Measurements from ENCODE around the gene SYNJ1.
"Not testable (repeated sequence)": the region's sequence is repeated elsewhere in the genome, so short reads cannot be mapped to it uniquely, and the experiment has no call there.

The SYNJ1 gene

DNA sequence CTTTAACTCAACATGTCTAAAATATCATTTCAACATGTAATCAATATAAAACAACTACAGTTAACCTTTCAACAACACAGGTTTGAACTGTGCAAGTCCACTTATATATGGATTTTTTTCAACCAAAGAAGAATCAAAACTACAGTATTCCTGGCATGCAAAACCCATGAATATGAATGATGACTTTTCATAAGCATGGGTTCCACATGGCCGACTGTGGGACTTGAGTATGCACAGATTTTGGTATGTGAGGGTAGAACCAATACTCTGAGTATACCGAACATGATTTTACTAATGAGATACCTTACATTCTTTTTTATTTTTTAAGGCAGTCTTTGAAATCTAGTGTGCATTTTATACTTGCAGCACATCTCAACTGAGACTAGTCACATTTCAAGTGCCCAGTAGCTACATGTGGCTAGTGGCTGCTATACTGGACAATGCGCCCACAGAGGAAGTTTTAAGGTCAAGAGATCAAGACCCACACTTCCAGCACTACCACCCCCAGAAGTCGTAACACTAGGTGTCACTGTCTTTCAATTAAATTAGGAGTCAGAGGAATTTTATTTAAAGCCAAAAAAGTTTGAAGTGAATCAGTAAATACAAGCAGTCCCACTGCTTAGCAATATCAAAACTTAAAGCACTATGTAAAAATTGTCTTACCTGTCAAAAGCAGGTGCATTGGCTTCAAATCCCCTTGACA is 40.0 kb downstream of the SYNJ1 start:
- no peak for DNase-seq (ENCODE audit: low read depth)

- DNase-seq (ENCODE audit: low read depth), result no peak
Observed at GRCh38 chr21:32682696-32683474, 44.9 kb downstream of the SYNJ1 start.

DNA sequence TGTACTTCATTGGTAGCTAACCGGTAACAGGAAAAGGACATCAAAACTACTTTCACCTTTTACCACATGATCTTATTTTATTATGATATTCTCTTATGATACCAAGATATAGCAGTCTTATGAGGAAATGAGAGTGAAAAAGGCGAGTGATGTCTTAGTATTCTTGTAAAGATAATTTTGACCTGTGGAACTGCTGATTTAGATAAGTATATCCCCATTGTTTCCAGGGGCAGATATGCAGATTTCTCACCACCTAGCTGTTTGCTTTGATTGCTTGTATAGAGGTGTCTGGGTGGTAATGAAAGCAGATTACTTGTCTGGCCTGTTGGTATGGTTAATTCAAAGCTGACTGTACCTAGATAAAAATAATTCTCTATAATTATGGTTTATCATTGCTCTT is 53.1 kb downstream of the SYNJ1 start:
- no peak for DNase-seq (ENCODE audit: low read depth)

DNA sequence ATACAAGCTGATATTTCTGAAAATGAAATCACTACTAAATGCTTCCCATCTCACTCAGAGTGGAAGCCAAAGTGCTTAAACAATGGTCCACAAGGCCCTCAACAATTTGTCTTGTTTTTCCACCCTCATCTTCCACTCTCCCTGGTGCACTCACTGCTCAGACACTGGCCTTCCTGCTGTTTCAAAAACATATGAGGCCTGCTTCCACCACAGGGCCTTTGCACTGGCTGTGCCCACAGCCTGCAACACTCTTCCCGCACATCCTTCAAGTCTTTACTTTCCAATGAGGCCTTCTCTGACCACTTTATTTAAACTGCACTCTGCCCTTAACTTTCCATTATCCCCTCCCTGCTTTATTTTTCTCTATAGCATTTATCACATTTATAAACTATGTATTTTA is 53.8 kb downstream of the SYNJ1 start:
- DNase-seq (ENCODE audit: low read depth), result no peak

- DNase-seq (ENCODE audit: low read depth), result no peak
Observed at GRCh38 chr21:32666258-32666657, 61.6 kb downstream of the SYNJ1 start.

GRCh38 chr21:32664095-32664494 is 63.7 kb downstream of the SYNJ1 start:
- DNase-seq (ENCODE audit: low read depth), result not testable (repeated sequence)

GRCh38 chr21:32661981-32662380 is 65.8 kb downstream of the SYNJ1 start:
- DNase-seq (ENCODE audit: low read depth), result not testable (repeated sequence)

GRCh38 chr21:32661026-32661782 is 66.6 kb downstream of the SYNJ1 start:
- not testable (repeated sequence) for DNase-seq (ENCODE audit: low read depth)

DNA sequence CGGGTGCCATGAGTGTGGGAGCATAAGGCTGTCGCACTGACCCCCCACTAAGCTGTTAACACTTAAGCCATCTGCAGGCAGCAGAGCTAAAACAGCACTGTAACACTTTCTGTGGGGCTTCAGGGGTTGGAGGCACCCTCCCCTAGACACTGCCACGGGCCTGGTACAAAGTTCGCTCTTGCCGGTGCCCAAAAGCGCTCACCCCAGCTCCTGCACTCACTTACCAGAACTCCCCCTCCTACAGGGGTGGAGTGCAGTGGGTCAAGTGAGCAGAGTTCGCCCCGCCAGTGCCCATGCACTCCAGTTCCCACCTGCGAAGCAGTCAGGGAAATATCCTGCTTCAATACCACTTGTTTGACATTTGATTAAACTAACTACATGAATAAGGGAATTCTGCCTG is 69.3 kb downstream of the SYNJ1 start:
- no peak for DNase-seq (ENCODE audit: low read depth)

DNA sequence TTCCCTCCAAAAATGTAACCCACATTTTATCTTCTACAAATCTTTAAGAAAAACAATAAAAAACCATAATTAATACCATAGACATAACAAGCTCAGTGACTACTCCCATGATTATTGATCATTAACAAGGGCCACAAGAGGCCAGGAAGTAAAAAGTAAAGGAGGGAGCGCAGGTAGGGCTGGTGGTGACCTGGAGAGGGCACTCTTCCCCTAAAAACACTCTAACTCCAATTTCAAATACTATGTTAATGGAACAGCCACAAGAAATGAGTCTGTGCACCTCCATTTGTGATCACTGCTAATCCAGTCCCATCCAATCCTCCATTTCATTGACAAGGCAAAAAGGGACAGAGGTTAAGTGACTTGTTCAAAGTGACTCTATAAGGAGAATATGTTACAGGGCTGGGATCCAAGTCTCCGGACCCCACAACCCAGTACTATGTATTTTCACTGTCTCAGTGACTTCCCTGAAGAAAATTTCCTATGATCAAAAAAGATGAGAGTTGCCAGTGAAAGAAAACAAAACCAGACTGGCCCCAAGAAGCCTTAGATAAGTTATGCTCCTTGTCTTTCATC is 74.4 kb downstream of the SYNJ1 start:
- peak; percentile 3 for DNase-seq (ENCODE audit: low read depth)

- no peak for DNase-seq (ENCODE audit: low read depth)
Observed at GRCh38 chr21:32648165-32648564, 79.6 kb downstream of the SYNJ1 start.

DNA sequence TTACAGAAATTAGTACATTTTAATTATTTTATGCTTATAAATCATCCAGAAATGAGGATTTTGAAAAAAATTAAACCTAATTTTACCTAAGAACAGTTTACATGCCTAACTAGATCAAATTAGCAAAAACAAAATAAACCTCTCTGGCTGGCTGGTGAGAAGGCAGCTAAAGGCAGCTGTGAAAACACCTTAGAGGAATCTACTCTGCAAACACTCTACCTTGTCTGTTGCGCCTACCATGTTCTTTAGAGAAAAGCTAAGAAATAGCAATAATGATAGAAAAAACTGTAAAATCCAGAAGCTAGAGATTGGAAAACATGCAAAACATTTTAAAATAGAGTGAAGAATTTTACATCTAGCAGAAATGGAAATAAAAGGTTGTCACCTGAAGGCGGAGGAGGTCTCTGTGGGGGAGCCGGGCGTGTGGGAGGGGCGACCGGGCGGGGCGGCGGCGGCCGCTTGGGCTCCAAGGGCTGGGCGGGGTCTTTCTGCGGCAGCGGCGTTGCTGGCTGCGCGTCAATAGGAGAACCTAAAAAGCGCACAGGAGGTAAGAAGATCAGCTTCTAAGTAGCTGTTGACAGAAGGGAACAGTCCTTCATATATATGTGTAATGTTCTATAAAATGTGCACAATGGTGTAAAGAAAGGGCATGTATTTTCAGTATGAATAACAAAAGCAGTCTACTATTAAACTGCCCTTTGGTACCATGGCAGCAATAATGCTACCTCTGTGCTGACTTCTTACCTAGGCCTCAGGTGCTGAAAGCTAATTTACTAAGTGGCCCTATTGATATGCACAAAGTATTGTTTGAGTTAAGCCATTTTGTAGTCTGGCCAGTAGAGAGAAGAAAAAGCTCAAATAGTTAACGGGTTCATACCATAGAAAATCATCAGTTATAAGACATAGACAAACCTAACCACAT is 82.3 kb downstream of the SYNJ1 start:
- DNase-seq (ENCODE audit: low read depth), result no peak

GRCh38 chr21:32641710-32642698 is 85.8 kb downstream of the SYNJ1 start:
- DNase-seq (ENCODE audit: low read depth), result no peak

DNA sequence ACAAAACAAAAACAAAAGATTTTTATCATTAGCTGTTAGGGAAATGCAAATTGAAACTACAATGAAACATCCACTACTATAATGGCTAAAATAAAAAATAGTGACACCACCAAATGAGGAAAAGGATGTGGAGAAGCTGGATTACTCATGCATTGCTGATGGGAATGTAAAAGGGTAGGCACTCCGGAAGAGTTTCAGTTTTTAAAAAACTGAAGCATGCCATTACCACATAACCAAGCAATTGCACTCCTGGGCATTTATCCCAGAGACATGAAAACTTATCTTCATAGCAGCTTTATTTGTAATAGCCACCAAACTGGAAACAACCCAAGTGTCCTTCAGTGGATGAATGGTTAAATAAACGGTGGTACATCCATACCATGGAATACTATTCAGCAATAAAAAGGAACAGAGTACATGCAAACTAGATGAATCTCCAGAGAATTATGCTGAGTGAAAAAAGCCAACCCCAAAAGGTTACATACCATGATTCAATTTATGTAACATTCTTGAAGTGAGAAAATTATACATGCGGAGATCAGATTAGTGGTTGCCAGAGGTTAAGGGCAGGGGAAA is 101.1 kb downstream of the SYNJ1 start:
- DNase-seq (ENCODE audit: low read depth), result no peak

- DNase-seq (ENCODE audit: low read depth), result not testable (repeated sequence)
Observed at GRCh38 chr21:32618218-32618617, 109.6 kb downstream of the SYNJ1 start.

- no peak for DNase-seq (ENCODE audit: low read depth)
Observed at GRCh38 chr21:32613436-32614043, 114.3 kb downstream of the SYNJ1 start.

GRCh38 chr21:32612999-32613337 is 114.8 kb downstream of the SYNJ1 start:
- no peak for DNase-seq (ENCODE audit: low read depth)

- DNase-seq (ENCODE audit: low read depth), result peak; percentile 81
Observed at GRCh38 chr21:32612075-32612998, 115.5 kb downstream of the SYNJ1 start, which contains the start of gene CFAP298. Gene CFAP298, minus strand, starts transcription at chr21:32612377. Its CDS starts 134 bp downstream, at chr21:32612243.

Data from activated T-cell treated with anti-CD3 and anti-CD28 coated beads for 48 hours (primary cell).